Stimulated activated CD8-positive, alpha-beta memory T cell treated with anti-CD3 and anti-CD28 coated beads, Interleukin-7, amount 100 ng/mL, for 4 hours (primary cell): ENCODE data around the gene AHI1.

ENCODE experiments used
- DNase-seq, 2 donors: peaks; one replicate each; pipeline ENCODE4 v3.0.0-alpha.2; 2020; ENCODE audit warnings: low read depth in 2 of 2

Gene AHI1

GRCh38 chr6:135329851-135330803, 167.4 kb downstream of the AHI1 start:
- DNase-seq, result no peak

DNA sequence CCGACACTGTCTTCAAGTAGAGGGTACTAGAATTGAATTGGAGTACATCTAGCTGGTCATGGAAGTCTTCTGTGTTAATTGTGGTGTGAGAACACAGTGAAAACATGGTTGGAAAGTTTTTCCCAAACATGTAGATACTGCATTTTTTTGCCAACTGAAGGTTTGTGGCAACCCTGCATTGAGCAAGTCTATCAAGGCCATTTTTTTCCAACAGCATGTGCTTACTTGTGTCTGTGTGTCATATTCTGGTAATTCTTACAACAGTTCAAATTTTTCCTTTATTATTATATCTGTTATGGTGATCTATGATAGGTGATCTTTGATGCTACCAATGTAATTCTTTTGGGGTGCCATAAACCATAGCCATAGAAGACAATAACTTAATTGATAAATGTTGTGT, 169.4 kb downstream of the AHI1 start:
- no peak for DNase-seq

DNA sequence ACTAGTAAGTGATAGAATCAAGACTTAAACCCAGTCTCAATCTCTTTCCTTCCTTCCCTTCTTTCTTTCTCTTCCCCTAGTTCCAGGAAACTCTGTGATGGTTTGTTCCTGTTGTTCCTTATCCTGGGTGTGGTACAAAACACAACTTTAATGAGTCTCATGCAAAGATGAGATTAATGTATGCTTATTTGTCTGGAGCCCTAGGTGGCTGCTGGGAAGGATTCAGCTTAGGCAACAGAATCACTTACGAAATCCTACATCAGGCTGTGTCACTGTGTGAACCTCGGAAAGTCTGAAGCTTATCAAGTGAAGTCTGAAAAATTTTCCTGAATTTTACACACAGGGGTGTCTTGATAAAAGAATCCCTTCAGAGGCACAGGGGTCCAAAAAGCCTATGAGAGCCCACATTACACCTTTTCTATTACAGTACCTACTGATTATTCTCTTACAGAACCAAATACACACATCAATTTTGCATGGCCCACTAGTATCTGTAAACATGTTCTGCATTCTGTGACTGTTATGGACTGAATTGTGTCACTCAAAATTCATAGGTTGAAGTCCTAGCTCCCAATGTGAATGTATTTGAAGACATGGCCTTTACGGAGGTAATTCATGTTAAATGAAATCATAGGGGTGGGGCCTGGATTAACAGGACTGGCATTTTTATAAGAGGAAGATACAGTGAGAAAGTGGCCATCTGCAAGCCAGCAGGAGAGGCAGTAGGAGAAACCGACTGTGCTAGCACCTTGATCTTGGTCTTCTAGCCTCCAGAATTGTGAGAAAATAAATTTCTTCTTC, 171.7 kb downstream of the AHI1 start:
- DNase-seq, result no peak

DNA sequence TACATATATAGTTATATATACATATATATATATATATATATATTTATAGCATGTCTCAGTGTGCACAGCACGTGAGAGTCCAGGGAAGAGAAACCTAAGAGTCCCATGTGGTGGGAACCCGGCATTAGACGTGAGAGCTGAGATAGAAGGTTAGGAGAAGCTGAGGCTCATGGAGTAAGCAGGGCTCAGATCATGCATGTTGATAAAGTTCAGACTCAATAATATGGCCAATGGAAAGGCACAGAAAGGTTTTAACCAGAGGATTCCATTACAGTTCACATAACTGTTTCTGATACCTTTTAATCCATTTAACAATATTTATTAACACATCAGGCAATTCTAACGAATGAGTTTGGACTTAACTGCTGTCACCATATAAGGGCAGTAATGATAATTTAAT, 173.0 kb downstream of the AHI1 start:
- no peak for DNase-seq

GRCh38 chr6:135323979-135324378, 173.6 kb downstream of the AHI1 start:
- DNase-seq, result no peak

GRCh38 chr6:135323202-135323668, 174.3 kb downstream of the AHI1 start:
- no peak for DNase-seq

- no peak for DNase-seq
Observed at GRCh38 chr6:135322427-135323201, 174.9 kb downstream of the AHI1 start.

- DNase-seq, result no peak
Observed at GRCh38 chr6:135320721-135321621, 176.6 kb downstream of the AHI1 start.

DNA sequence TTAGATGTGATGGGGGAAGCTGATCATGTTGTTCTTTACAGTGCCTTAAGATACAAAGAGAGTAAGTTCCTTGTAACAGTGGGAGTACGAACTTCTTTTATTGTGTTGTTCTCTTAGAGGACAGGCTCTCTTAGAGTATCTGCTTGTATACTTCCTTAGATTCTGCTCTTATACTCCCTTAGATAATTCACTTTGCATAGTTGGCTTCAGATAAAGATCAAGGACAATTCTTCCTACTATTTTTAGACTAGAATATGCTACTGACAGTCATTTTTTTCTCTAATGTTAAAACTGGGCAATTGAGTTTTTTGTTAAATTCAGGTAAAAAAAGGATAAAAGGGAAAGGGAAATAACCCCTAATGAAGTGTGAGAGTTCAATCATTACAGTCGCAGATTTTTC, 177.7 kb downstream of the AHI1 start:
- no peak for DNase-seq

DNA sequence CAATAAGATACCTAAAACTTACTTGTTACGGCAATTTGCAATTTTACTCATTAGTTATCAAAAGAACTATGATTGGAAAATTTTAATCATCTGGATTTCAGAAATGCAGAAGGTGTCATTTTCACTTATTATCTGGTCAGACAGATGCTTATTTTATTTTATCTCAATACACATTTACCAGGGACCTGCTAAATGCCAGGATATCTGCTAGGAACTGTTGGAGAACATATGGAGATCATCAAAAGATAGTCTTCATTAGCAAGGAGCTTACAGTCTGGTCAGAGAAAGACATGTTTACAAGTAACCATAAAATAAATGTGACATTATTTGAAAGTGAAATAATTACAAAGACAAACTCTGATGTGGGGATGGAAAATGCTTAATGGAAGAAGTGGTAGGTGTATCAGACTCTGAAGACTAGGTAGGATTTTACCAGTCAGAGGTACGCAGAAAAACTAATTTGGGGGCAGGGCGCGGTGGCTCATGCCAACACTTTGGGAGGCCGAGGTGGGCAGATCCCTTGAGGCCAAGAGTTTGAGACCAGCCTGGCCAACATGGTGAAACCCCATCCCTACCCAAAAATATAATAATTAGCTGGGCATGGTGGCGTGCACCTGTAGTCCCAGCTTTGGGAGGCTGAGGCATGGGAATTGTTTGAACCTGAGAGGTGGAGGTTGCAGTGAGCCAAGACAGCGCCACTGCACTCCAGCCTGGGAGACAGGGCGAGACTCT, 178.6 kb downstream of the AHI1 start:
- no peak for DNase-seq

DNA sequence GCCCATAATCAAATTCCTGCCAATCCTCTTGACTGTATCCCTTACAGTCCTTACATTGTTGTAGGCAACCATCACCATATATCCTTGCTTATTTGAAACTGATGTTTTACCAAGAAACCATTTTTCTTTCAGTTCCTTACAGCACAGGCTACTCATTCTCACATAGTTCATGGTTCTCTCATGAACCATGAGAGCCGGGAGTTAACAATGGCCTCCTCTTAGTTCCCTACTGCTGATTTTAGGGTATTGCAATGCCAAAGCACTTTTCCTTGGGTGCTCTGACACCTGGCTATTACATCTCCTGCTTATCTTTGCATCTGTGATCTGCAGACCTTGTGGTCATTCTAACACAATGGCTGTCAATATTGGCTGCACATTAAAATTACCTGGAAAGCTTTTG, 183.0 kb downstream of the AHI1 start:
- DNase-seq, result no peak

DNA sequence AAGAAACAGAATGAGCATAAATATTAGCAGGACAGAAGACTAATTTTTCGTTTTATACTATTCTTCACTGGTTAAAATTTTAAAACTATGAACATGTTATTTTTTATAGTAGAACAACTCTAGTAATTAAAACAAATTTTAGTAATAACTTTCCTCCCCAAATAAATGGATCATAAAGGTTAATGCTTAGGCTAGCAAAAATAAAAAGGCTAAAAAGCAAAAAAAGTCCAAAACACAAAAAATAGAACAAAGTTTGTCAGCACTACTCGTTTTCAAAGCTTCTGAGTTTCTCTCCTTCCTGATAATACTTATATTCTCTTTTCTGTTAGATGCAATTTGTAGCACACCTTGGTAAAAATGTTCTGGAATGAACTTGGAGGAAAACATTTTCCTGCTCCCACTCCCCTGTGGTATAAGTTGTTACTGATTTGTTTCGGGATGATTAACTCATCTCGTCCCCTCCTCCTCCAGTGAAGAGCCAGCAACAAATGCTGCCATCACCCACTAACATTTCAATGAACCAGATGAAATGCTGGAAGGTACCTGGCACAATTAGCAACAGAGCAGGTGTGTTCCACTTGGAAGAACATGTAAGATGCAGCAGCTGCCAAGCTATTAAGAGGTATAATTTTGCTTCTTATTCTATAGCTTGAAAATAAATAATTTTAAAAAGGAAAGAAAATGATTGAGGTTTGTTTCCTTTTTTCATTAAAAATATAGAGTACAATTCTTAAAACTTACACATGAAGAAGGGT, 185.9 kb downstream of the AHI1 start:
- no peak for DNase-seq

DNA sequence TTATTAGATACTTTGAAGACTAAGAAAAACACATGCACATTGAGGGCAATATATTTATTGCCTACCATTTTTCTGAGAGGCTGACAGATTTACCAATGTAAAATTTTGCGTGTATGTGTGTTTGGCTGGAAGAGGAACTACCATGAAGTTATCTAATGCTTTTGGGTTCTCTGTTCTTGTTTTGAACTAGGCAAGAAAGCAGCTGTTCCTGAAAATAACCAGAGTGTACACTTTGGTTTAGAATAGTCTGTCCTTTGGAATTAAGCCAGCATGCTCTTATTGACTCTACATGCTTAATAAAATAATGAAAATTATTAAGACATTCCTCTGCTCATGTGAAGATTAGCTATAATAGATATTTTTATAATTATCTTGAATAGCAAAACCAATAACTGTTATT, 187.2 kb downstream of the AHI1 start:
- no peak for DNase-seq

DNA sequence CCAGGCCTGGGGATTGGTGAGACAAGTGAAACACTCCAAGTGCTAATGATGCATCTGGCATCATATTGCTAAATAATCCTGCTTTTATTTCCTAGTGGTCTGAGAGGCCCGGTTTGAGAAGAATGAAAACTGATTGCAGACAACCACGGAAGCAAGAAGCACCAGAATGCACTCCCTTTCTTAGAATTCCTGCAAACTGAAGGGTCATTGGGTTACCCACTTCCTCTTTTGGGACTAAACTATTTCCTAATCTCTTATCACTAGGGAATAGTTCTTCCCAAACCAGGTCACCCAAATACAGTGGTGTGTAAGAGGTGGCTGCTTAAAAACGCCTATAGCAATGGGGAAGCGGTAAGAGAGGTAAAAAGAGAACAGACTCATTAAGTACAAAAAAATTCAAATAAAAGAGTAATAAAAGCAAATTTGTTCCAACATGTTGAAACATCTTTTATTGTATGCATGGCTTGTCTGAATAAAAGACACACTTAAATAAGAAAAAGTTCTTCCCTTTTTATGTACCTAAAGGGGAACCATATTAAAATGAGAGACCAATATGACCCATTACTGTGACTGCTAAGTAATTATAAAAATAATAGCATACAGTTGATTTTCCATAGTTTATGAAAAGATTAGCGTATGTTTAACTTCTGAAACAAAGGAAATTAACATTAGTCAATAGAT, 190.7 kb downstream of the AHI1 start:
- DNase-seq, result no peak

- DNase-seq, result no peak
Observed at GRCh38 chr6:135306166-135306565, 191.4 kb downstream of the AHI1 start.

- DNase-seq, result no peak
Observed at GRCh38 chr6:135305684-135306083, 191.9 kb downstream of the AHI1 start.

- no peak for DNase-seq
Observed at GRCh38 chr6:135304883-135305282, 192.7 kb downstream of the AHI1 start.

DNA sequence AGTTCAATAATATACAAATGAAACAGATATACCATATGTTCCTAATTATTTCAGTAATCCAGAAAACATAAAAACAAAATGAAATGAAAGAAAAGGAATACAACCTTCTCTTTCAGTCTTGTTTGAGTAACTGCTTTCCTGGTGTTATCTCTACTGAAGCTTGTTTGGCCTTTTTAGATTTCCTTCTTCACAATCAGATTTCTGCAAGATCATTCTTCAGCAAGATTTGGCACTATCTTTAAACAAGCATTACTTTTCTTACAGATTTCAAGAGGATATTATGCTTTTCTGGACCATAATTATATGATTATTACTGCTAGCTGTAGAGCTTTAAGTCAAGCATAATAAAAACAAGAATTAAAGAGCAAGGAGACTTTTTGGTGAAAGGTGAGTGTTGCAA, 196.2 kb downstream of the AHI1 start:
- DNase-seq, result no peak

GRCh38 chr6:135300576-135300975, 197.0 kb downstream of the AHI1 start:
- DNase-seq, result no peak
